Raji (cell line): ENCODE measurements around the gene ADAM10.

Source experiments
- POLR2A ChIP-seq: IDR thresholded peaks from 2 replicates; pipeline ENCODE4 v1.6.1; 2011; ENCODE audit warnings: low read depth, low read length, control low read depth; ENCODE audit not compliant: insufficient read depth

Gene ADAM10

DNA sequence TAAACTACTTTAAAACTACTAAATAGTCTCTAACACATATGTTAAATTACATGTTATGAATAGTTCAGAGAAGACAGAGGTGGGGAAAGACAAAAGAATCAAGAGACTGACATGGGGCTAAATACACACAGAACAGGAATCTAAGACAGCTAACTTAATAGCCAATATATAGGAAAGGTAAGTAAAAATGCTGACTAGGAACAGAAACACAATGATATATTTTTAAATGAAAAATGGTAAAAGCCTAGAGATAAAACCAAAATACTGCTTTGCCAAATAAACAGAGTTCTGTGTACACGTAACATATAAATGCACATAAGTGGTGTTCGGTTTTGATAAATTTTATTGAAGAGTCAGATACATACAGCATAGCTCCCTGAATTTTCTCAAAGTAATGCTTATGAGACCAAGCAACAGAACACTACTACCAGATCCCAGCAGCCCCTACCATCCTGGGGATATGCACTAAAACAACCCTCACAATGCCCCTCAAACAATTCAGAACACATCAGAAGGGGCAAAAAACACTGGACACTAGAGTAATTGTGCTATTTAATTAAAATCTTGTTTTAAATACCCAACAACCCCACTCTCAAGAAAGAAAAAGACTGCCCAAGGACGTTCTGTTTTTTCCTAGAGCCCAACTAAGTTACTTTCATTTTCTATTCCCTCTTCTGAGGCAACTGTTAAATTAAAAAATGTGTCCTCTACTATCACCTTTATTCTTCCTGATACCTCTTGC, 121.1 kb downstream of the ADAM10 start:
- TF ChIP-seq POLR2A = no peak

DNA sequence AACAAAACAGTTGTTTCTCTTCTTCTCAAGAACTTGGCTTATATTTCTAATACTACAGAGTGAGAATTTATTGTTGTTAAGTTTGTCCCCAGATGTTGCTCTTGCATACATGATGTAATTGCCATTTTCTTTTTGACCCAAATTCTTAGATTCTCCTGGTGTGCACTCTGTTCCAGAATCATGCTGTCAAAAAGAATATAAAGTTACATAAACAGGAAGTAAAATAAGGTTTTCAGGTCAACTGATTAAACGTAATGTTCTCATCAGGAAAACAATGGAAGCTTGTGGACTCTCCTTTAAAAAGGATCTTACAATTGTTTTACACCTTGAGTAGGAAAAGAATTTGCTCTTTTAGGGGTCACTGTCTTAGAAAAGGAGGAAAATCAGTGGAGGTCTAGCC, 121.8 kb downstream of the ADAM10 start:
- no peak for TF ChIP-seq POLR2A

DNA sequence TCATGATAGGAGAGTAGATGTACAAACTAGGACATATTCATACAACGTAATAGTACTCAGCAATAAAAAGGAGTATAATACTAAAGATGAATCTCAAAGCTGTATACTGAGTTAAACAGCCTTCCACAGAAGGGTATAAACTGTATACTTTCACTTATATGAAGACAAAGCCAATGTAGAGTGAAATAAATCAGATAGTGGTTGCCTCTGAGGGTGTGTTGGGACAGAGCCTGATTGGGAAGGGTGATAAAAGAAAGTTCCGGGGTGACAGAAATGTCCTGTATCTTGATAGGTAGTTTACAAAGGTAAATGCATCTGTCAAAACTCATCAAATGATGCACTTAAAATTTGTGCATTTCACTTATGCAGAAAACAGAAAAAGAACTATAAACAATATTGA, 122.5 kb downstream of the ADAM10 start:
- TF ChIP-seq POLR2A = no peak

DNA sequence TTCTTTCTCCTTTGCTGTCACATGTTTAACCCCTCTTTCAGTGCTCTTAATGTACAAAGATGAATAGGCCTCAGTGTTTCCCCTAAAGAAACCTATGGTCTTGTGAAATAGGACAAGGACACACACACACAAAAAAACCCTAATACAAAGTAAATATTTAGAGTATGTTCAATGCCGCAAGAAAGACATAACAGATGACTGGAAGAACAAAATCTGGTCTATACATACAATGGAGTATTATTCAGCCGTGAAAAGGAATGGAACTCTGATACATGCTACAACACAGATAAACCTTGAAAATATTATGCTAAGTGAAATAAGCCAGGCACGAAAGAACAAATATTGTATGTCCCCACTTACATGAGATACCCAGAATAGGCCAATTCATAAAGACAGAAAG, 123.1 kb downstream of the ADAM10 start:
- TF ChIP-seq POLR2A = no peak

DNA sequence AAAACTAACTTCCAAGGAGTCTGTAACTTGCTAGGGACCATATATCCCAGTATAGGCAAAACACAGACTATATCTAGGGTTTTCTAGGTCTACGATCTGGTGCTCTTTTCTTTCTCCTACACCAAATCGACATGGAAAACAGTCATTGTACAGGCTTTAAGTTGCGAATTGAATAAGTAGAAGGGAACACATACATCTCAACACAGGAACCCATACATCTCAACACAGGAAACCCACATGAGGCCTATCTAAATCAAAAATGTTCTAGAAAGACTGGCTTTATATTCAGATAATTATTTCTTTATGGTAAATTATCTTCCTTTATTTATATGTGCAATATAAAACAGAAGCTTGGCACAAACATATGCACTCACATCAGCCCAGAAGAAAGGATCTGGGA, 126.6 kb downstream of the ADAM10 start:
- TF ChIP-seq POLR2A = no peak

DNA sequence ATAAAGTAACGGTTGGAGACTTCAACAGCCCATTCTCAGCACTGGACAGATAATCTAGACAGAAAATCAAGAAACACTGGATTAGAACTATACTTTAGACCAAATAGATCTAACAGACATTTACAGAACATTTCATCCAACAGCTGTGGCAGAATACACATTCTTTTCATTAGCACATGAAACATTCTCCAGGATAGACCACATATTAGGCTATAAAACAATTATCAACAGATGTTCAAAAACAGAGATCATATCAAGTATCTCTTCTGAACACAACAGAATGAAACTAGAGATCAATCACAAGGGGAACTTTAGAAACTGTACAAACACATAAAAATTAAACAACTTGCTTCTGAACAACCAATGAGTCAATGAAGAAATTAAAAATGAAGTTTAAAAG, 133.3 kb downstream of the ADAM10 start:
- no peak for TF ChIP-seq POLR2A

DNA sequence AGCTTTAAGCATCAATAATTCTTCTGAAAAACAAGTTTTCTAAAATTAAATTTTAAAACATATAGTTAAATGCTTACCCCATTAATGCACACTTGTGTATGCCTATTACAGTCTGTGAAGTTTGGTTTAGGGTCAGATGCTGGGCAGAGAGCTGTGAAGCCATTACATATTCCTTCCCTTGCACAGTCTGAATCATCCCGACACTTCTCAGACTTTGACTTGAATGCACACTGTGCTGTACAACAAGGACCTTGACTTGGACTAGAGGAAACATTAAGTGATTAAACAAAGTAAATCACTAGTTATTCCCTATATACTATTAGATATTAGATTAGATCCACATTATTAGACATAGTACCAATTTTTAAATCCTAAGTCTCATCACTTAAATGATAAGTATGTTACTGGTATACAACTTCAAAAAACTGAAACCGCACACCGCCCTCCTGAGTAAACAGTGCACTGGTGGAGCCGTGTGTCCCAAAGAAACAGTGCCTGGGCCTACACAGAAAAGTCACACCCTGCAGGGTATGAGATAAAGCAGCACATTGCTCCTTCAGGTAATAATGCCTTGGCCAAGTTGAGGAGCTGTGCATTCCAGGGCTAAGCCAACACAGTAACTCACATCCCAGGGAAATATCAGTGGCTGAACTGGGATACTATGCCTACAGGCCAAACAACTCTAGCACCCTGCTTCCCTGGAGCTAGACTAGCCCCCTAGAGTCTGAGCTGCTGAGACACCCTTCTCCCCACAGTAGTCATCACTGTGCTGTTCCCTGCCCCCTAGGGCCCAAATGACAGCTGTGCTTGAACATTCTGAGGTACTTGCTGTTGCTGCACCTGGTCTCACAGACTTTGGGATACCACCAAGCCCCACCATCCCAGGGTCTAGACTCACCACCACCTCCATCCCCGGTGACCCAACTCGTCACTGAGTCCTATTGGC, 137.5 kb downstream of the ADAM10 start:
- TF ChIP-seq POLR2A = no peak

DNA sequence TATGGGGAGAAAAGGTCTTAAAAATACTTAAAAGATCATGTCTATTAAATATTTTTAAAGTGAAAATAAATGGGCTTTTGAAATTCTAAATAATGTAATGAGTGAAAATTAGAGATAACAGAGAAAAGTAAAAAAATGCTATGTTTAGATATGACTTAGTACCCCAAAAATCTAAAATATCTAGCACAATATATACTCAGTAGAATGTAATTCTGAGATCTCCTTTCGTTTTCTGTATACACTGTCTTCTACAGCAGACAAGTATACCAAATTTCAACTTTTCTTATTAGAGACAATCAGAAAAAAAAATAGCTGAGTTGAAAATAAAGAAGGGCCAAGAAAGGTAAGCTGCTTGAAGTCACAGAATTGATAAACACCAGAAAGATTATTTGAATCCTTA, 140.8 kb downstream of the ADAM10 start:
- no peak for TF ChIP-seq POLR2A

DNA sequence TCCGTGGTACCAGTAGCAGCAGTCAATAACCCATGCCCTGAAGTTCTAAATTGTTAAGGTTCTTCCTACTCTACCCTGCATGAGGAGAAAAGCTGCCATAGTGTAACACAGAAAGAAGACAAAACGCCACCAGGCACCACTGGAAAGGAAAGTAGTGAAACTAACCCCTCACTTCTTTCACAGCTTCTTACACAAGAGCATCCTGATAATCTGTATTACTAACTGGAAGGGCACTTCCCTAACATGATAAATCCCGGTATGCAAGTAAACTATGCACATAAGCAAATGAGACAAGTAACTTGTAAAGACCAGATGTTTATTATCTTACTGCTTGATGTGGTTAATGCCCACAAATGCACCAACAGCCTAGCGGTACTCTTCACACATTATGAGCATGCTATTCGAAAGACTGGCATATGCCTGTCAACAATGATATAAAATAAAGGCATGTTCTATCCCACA, 141.3 kb downstream of the ADAM10 start:
- no peak for TF ChIP-seq POLR2A

DNA sequence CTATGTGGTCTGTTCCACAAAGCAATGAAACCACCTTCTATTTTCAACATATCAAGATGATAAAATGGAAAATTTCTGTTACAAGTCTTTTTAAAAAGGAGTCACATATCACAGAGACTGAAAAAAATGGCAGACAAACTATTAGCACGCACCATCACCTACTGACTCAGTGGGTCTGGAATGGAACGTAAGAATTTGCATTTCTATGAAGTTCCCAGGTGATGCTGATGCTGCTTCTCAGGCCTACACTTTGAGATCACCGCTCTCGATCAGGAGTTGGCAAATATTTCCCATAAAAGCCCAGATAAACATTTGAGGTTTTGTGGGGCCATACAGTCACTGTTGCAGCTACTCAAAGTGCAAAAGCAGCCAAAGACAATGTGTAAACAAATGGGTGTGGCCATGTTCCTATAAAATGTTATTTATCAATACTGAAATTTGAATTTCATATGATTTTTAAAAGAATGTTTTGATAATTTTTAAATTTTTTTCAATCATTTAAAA, 142.9 kb downstream of the ADAM10 start:
- TF ChIP-seq POLR2A = no peak

DNA sequence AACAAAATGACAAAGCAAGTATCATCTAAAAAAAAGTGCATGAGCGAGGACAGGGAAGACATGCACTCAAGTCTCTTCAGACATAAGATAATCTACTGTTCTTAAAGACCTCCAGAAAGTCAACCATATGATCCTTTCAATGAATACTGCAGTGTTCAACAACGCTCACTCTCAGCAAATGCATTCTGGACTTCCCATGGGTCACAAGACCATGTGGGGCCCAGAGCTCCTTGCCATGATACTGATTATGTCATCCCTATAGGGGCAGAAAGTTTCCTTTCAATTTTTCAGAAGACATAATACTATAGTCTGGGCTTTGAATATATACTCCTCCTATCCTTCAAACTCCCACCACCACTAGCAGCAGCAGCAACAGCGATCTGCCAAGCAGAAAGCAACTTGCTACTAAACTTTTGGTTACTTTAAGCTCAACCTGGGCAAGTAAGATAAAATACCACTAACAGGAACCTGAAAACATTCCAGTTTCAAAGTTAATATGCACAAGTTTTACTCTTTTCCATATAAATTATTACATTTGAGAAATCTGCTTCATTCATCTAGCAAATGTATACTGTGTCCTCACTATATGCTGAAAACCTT, 143.5 kb downstream of the ADAM10 start:
- no peak for TF ChIP-seq POLR2A

DNA sequence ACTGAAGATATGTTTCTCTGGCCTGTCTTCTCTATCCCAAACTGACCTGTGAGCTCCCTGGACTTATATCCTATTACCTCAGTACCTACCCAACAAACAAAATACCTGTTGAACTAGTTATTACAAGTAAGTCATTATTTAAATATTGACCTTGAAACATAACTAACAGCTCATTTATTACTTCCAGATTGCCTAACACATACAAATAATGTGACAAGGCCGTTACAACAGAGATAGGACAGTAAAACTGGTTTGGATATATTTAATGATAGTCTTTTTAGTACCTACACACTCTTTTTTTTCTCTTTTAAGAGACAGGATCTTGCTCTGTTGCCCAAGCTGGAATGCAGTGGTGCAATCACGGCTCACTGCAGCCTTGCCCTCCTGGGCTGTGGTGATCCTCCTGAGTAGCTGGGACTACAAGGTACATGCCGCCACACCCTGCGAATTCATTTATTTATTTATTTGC, 145.0 kb downstream of the ADAM10 start:
- no peak for TF ChIP-seq POLR2A

DNA sequence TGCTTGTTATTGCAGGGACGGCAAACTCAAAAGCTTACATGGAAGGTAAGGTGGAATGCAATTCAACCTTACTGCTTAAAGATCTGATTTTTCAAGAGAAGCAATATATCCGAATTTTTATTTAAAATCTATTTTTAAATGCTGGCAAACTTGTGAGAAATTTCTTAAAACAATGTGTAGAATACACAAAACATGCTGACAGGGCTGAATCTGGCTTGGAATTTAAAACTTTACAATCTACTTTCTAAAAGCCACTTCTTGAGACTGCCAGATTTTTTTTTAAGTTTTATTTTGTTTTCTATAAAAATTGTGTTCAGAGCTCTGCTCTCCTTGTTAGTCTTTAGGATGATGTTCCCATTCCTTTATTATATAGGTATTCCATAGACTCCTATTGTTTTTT, 146.7 kb downstream of the ADAM10 start:
- TF ChIP-seq POLR2A = no peak

DNA sequence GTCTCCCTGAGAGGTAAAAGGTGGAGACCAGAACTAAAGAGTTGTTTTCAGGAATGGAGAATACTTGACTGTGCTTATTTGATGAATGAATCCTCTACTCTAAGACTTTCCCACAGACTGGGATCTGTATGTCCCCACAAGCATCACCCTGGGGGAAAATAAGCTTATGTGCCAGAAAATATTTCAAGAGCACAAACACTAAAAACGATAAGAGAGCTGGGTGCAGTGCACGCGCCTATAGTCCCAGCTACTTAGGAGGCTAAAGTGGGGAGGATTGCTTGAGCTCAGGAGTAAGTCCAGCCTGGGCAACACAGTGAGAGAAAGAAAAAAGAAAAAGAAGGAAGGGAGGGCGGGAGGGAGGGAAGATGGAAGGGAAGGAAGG, 150.7 kb downstream of the ADAM10 start:
- TF ChIP-seq POLR2A = no peak
